ENCODE measurements around the gene PLK5.
"Not testable (repeated sequence)": the region's sequence is repeated elsewhere in the genome, so short reads cannot be mapped to it uniquely, and the experiment has no call there.

The PLK5 gene

DNA sequence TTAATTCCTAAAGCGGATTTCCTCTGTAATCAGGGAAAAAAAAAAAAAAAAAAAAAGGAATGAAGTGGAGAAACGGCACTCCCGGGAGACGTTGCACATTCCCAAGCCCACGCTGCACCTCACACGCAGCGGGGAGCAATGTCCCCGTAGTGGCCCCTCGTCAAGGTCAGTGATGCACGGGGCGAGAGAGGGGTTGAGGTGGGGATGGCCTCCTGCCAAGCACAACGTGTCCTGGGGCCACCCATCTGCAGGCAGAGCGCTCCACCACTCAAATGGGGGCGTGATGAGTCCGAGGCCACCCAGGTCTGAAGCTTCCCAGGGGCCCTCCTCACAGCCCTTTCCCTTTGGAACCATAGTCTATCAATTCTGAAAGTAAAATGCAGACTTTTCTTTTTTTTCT is 15.1 kb downstream of the PLK5 start:
- WGBS, 2 experiments: 73 to 74% methylated on average over 15 of the region's 15 CpGs
- Histone ChIP-seq H3K9me3 (ENCODE audit: control insufficient read depth, low read length) (no peaks in the 10 kb centered on the region), H3K36me3 (ENCODE audit: control insufficient read depth, insufficient read depth, low read length) (no peaks in the 10 kb centered on the region), H3K27me3 (ENCODE audit: control insufficient read depth, insufficient read depth, low read length, poor library complexity, severe bottlenecking) (no peaks in the 10 kb centered on the region), H3K4me3 (ENCODE audit: insufficient read depth, low read depth, low read length) (no peak overlapping the region), H3K27ac (ENCODE audit: insufficient read depth, low read depth, low read length, poor library complexity, severe bottlenecking) (no peak overlapping the region), H3K4me1 (ENCODE audit: control insufficient read depth, insufficient read depth, low read length) (no peaks in the 10 kb centered on the region)

DNA sequence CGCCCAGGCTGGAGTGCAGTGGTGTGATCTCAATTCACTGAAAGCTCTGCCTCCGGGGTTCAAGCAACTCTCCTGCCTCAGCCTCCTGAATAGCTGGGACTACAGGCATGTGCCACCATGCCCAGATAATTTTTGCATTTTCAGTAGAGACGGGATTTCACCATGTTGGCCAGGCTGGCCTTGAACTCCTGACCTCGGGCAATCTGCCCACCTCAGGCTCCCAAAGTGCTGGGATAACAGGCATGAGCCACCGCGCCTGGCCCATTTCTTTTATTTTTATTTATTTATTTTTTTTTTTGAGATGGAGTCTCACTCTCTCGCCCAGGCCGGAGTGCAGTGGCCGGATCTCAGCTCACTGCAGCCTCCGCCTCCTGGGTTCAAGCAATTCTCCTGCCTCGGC is 15.9 kb downstream of the PLK5 start:
- H3K36me3 ChIP-seq (ENCODE audit: control insufficient read depth, insufficient read depth, low read length); H3K27ac ChIP-seq (ENCODE audit: insufficient read depth, low read depth, low read length, poor library complexity, severe bottlenecking); H3K4me3 ChIP-seq (ENCODE audit: insufficient read depth, low read depth, low read length); H3K9me3 ChIP-seq (ENCODE audit: control insufficient read depth, low read length); H3K4me1 ChIP-seq (ENCODE audit: control insufficient read depth, insufficient read depth, low read length); H3K27me3 ChIP-seq (ENCODE audit: control insufficient read depth, insufficient read depth, low read length, poor library complexity, severe bottlenecking): not testable (repeated sequence)
- WGBS, 2 experiments: 96% methylated on average over 9 to 11 of the region's 11 CpGs

DNA sequence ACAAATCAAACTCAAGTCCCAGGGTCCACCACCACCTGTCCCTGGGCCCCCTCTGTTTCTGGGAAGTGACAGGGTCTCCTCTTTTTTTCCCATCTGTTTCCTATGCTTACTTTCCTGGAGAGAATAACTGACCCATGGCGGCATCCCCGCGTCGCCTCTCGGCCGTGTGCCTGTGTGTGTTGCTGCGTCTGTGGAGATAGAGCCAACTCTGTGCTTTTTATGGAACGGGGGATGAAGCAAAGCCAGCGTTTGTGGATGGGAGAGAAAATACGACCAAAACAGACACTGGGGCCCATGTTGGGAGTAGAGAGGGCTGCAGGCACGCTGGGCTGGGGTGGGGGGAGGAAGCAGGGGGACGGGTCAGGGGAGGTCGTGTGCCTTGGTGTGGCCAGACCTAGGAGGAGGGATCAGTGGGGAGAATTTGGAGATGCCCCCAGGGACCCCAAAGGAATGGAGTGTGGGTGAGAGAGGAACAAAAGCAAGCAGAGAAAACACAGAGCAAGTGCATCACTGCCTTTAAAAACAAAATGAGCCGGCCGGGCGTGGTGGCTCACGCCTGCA is 16.6 kb downstream of the PLK5 start:
- H3K36me3 ChIP-seq (ENCODE audit: control insufficient read depth, insufficient read depth, low read length): no peaks in the 10 kb centered on the region
- WGBS, 2 experiments: 63 to 64% methylated on average over 17 of the region's 17 CpGs
- H3K4me3 ChIP-seq (ENCODE audit: insufficient read depth, low read depth, low read length): no peak overlapping the region
- H3K4me1 ChIP-seq (ENCODE audit: control insufficient read depth, insufficient read depth, low read length): no peaks in the 10 kb centered on the region
- peaks cover 10% of the 10 kb centered on the region for H3K27me3 ChIP-seq (ENCODE audit: control insufficient read depth, insufficient read depth, low read length, poor library complexity, severe bottlenecking)
- no peak overlapping the region for H3K27ac ChIP-seq (ENCODE audit: insufficient read depth, low read depth, low read length, poor library complexity, severe bottlenecking)
- no peaks in the 10 kb centered on the region for H3K9me3 ChIP-seq (ENCODE audit: control insufficient read depth, low read length)

DNA sequence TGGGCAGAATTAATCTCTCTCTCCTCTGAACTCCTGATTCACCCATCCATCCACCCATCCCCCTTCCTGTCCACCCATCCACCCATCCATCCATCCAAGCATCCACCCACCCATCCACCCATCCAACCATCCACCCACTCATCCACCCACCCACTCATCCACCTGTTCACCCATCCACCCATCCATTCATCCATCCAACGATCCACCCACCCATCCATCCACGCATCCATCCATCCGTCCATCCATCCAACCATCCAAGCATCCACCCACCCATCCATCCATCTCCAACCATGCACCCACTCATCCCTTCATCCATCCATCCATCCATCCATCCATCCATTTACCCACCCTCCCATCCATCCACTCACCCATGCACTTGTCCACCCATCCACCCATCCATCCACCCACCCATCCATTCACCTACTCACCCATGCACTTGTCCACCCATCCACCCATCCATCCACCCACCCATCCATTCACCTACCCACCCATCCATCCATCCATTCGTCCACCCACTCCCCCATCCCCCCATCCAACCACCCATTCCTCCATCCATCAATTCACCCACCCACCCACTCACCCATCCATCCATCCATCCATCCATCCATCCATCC is 25.6 kb downstream of the PLK5 start:
- Histone ChIP-seq H3K27ac (ENCODE audit: insufficient read depth, low read depth, low read length, poor library complexity, severe bottlenecking) (no peak overlapping the region), H3K27me3 (ENCODE audit: control insufficient read depth, insufficient read depth, low read length, poor library complexity, severe bottlenecking) (peaks cover 13% of the 10 kb centered on the region), H3K36me3 (ENCODE audit: control insufficient read depth, insufficient read depth, low read length) (no peaks in the 10 kb centered on the region), H3K4me1 (ENCODE audit: control insufficient read depth, insufficient read depth, low read length) (no peaks in the 10 kb centered on the region), H3K4me3 (ENCODE audit: insufficient read depth, low read depth, low read length) (no peak overlapping the region), H3K9me3 (ENCODE audit: control insufficient read depth, low read length) (no peaks in the 10 kb centered on the region)
- WGBS, 2 experiments: 81 to 86% methylated on average over 4 of the region's 4 CpGs

DNA sequence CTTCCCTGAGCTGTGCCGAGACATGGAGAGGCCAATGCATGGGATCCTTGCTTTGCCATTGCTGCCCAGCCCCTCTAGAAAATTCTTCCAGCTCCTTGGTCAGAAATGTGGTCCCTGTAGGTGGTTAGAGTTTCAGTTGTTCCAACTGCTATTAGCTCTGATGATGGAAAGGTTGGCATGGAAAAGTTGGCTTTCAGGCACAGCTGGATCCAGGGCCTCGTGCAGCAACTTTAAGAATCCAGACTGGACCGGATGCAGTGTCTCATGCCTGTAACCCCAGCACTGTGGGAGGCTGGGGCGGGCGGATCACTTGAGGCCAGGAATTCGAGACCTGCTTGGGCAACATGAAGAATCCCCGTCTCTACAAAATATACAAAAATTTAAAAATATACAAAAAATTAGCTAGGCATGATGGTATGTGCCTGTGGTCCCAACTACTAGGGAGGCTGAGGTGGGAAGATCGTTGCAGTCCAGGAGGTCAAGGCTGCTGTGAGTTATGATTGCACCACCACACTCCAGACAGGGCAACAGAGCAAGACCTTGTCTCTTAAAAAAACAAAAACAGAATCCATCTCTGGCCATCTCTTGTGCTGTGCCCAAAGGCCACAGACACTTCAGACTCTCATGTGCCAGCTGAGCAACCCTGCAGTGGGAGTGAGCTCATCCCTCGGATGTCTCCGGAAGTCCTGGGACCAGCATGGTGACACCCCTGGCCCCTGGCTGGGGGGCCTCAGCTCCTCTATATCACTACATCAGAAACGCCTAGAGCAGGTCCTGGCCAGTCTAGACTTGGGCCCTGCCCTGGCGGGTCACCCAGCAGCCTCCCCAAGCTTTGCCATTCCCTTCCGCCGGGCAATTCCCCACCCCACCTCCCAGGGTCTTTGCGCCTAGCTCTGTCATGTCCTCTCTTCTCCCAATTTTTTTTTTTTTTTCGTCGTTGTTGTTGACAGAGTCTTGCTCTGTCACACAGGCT is 27.5 kb downstream of the PLK5 start:
- Histone ChIP-seq H3K9me3 (ENCODE audit: control insufficient read depth, low read length) (no peaks in the 10 kb centered on the region), H3K36me3 (ENCODE audit: control insufficient read depth, insufficient read depth, low read length) (peaks cover under 1% of the 10 kb centered on the region), H3K27ac (ENCODE audit: insufficient read depth, low read depth, low read length, poor library complexity, severe bottlenecking) (no peak overlapping the region), H3K4me1 (ENCODE audit: control insufficient read depth, insufficient read depth, low read length) (no peaks in the 10 kb centered on the region), H3K27me3 (ENCODE audit: control insufficient read depth, insufficient read depth, low read length, poor library complexity, severe bottlenecking) (no peaks in the 10 kb centered on the region), H3K4me3 (ENCODE audit: insufficient read depth, low read depth, low read length) (no peak overlapping the region)
- WGBS, 2 experiments: 89 to 92% methylated on average over 16 to 17 of the region's 17 CpGs

DNA sequence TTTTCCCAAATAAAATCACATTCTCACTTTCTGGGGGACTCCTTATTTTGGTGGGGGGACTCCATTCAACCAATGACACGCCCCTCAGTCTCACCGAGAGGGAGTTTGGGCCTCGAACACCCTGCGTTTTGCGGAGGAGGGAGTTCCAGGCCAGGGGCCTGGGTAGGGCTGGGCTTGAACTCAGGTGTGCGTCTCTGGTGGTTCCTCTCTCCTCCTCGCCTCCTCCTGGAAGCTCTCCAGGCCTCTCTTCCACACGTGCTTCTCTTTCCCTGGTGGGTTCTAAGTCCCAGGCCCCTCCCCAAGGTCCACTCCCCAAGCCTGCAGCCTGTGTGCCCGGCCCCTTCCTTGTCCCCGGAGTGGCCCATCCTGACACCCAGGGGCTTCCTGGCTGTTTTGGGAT is 29.5 kb downstream of the PLK5 start:
- WGBS, 2 experiments: 87 to 91% methylated on average over 10 of the region's 10 CpGs
- Histone ChIP-seq H3K36me3 (ENCODE audit: control insufficient read depth, insufficient read depth, low read length) (peaks cover 7% of the 10 kb centered on the region), H3K4me3 (ENCODE audit: insufficient read depth, low read depth, low read length) (no peak overlapping the region), H3K4me1 (ENCODE audit: control insufficient read depth, insufficient read depth, low read length) (peaks cover 1% of the 10 kb centered on the region), H3K9me3 (ENCODE audit: control insufficient read depth, low read length) (no peaks in the 10 kb centered on the region), H3K27me3 (ENCODE audit: control insufficient read depth, insufficient read depth, low read length, poor library complexity, severe bottlenecking) (no peaks in the 10 kb centered on the region), H3K27ac (ENCODE audit: insufficient read depth, low read depth, low read length, poor library complexity, severe bottlenecking) (no peak overlapping the region)

DNA sequence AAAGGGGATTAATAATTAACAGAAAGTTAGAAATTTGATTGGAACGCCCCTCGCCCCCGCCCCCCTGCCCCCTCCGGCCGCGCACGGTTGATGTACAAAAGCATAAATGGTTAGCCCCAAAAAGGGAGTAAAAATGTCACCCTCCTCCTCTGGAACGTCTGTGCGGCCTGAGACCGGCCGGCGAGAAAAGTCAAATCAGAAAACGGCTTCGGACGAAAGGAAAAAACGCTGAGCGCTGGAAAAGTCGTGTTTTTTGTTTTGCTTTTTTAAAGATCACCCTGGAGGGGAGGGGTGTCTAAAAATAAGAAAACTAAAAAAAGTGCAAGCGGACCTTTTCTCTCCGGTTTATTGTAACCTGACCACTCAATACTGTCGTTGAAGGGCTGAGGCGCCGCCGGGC is 31.1 kb downstream of the PLK5 start:
- Histone ChIP-seq H3K9me3 (ENCODE audit: control insufficient read depth, low read length) (no peaks in the 10 kb centered on the region), H3K36me3 (ENCODE audit: control insufficient read depth, insufficient read depth, low read length) (peaks cover 7% of the 10 kb centered on the region), H3K4me3 (ENCODE audit: insufficient read depth, low read depth, low read length) (no peak overlapping the region), H3K4me1 (ENCODE audit: control insufficient read depth, insufficient read depth, low read length) (peaks cover 5% of the 10 kb centered on the region), H3K27me3 (ENCODE audit: control insufficient read depth, insufficient read depth, low read length, poor library complexity, severe bottlenecking) (no peaks in the 10 kb centered on the region), H3K27ac (ENCODE audit: insufficient read depth, low read depth, low read length, poor library complexity, severe bottlenecking) (no peak overlapping the region)
- WGBS, 2 experiments: 91% methylated on average over 24 of the region's 24 CpGs

GRCh38 chr19:1555487-1556389 is 31.9 kb downstream of the PLK5 start:
- no peaks in the 10 kb centered on the region for H3K27me3 ChIP-seq (ENCODE audit: control insufficient read depth, insufficient read depth, low read length, poor library complexity, severe bottlenecking)
- 95 to 96% methylated on average over 121 of the region's 121 CpGs for WGBS, 2 experiments
- H3K4me1 ChIP-seq (ENCODE audit: control insufficient read depth, insufficient read depth, low read length): peaks cover 5% of the 10 kb centered on the region
- no peaks in the 10 kb centered on the region for H3K9me3 ChIP-seq (ENCODE audit: control insufficient read depth, low read length)
- no peak overlapping the region for H3K27ac ChIP-seq (ENCODE audit: insufficient read depth, low read depth, low read length, poor library complexity, severe bottlenecking)
- peaks cover 7% of the 10 kb centered on the region for H3K36me3 ChIP-seq (ENCODE audit: control insufficient read depth, insufficient read depth, low read length)
- no peak overlapping the region for H3K4me3 ChIP-seq (ENCODE audit: insufficient read depth, low read depth, low read length)

DNA sequence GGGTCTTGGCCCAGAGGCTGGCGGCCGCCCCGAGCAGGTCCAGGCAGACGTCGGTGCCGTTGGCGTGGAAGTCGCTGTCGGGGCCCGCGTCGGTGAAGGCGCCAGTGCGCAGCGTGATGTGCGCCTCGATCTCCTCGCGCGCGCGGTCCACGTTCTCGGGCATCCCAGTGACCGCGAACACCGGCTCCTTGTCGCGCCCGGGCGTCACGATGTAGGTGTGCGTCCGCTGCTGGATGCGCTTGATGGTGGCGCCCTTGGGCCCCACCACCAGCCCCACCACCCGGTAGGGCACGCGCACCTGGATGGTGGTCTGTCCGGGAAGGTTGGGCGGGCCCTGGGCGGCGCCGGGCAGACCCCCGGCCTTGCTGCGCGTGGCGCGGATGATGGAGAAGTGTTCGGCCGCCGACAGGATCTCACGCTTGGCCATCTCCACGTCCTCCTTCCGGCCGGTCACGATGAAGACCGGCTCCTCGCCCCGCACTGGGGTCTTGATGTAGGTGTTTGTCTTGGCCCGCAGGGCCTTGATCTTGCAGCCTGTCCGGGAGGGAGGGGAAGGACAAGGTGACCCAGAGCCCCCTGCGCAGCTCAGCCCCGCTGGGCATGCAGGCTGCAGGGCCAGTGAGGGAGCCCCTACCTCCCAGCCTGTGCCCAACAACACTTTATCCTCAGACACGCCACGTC is 32.7 kb downstream of the PLK5 start:
- peaks cover 10% of the 10 kb centered on the region for H3K4me1 ChIP-seq (ENCODE audit: control insufficient read depth, insufficient read depth, low read length)
- peaks cover 7% of the 10 kb centered on the region for H3K36me3 ChIP-seq (ENCODE audit: control insufficient read depth, insufficient read depth, low read length)
- H3K4me3 ChIP-seq (ENCODE audit: insufficient read depth, low read depth, low read length): no peak overlapping the region
- no peaks in the 10 kb centered on the region for H3K9me3 ChIP-seq (ENCODE audit: control insufficient read depth, low read length)
- WGBS, 2 experiments: 97% methylated on average over 66 of the region's 66 CpGs
- no peak overlapping the region for H3K27ac ChIP-seq (ENCODE audit: insufficient read depth, low read depth, low read length, poor library complexity, severe bottlenecking)
- no peaks in the 10 kb centered on the region for H3K27me3 ChIP-seq (ENCODE audit: control insufficient read depth, insufficient read depth, low read length, poor library complexity, severe bottlenecking)

All from ectodermal cell (in vitro differentiated cells).